Glomerular endothelial cell (primary cell): ENCODE results near the gene SPATA19. TPM values are rescaled to one million over a fixed set of nuclear protein-coding genes. Genes with fewer than 3 reads are reported as not detected.

Source experiments
- DNase-seq: peaks from one replicate; pipeline ENCODE4 v3.0.0-alpha.2; 2011; ENCODE audit warnings: low read depth, low spot score; ENCODE audit errors: extremely low read depth
- total RNA-seq: library from RNA; depleted of rRNA; stranded (reverse); fragments of >200 nt; gene quantifications from 2 replicates; pipeline ENCODE4 v1.2.3, GENCODE V29; 2015

Gene SPATA19
- total RNA-seq, 1 donor from 2014 or later = not detected

DNA sequence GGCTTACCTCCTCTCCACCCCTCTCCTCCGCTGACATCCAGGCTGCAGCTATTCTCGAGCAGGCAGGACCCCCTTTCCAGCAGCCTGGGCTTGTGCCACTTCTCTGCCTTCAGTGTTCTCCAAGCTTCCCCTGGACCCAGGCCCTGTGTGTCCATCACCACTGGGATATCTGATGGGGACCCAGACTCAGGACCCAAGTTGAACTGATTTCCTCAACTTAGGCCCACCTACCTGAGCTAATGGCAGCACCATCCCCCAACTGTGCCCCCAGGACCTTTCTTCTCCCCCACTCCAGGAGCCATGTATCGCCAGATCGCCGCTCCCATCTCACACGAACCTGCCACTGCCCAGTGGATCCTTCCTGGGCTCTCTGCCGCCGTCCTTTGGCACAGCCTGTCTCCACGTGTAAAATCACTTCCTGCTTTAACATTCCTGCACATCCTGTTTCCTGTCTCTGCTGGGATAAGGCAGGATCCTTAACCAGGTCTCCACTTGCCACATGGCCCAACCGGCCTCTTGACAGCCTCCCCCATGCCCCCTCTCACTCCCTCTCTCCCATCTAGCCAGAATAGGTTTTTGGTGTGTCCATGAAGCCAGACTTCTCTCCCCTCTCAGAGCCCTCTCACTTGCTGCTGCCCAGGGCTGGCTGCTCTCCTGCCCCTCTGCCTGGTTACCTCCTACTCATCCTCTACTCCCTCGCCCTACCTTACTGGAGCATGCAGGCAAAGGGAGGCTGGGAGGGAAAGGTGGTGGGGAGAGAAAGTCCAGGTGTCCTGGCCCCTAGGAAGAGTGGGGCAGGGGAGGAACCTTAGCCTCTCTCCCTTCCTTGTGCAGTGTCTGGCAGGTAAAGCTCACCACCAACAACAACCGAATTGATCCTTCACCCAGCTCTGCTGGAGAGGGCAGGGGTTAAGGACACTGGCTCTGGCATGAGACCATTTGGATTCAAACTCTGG is 9.4 kb downstream of the SPATA19 start:
- no peak for DNase-seq

DNA sequence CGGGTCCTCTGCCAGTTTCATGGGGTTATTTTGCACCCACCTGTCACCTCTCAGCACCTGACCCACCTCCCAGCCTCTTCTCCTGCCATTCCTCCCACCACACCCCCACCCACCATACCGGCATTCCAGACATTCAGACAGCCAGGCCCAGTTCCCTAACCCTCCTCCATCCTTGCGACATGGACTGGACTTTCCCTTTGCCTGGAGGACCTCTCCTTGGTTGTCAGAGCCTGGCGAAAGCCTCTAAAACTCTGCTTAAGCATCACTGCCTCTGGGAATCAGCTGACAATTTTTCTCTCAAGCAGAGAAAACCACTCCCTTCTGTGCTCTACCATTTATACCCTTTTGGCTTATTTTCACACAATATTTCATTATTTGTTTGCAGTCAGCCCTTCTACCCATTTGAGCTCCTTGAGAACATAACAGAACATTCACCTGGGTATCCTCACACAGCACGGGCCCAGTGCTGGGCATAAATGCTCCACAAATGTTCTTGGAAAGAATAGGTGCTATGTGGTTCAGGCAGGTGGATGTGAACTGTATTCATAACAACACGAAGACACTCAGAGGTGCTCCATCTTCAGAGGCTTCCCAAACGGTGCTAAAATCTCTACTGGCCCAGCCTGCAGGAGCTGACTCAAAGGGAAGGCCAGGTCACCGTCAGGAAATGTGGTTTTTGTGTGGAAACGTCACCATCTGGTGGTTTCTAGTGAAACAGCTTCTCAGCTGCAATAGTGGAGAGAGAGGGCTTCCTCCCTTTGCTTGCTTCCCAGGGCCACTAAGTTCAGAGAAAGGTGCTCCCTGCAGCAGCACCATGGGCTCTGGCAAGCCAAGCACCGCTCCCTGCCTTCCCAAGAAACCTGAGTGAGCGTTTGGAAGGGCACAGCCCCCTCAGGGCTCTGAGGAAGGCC is 10.4 kb downstream of the SPATA19 start:
- DNase-seq = peak; percentile 56

DNA sequence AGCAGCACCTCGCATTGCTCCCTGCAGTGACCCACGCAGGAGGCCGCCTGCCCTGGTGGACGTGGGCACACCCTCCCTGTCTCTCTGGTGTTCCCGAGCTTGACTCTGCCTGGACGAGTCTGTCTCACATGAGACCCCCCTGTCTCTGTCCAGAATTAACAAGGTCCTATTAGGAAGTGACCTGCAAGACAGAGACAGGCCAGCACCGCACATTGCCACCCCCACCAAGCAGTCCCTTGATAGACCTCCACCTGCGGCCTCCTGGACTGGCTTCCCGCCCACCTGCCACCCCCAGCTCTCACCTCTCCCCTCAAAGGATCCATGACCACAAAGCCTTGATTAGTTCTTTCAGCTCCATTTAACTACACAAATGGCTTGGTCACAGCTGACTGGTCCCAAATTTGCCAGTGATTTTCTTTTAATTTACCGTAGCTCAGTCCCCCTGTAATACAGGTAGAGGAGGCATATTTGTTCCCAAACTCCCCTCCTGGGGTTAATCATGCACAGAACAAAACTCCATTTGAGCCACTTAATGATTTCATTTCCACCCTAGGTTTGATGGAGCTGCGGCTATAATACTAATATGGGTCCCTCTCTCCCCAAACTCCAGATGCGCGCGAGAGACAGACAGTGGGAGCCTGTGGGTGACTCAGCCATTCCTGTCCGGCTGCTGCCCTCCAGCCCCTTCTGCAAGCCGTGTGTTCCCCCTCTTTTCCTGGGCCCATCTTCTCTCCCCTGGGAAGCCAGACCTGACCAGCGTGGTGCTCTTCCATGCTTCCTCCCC is 11.2 kb downstream of the SPATA19 start:
- DNase-seq = no peak

DNA sequence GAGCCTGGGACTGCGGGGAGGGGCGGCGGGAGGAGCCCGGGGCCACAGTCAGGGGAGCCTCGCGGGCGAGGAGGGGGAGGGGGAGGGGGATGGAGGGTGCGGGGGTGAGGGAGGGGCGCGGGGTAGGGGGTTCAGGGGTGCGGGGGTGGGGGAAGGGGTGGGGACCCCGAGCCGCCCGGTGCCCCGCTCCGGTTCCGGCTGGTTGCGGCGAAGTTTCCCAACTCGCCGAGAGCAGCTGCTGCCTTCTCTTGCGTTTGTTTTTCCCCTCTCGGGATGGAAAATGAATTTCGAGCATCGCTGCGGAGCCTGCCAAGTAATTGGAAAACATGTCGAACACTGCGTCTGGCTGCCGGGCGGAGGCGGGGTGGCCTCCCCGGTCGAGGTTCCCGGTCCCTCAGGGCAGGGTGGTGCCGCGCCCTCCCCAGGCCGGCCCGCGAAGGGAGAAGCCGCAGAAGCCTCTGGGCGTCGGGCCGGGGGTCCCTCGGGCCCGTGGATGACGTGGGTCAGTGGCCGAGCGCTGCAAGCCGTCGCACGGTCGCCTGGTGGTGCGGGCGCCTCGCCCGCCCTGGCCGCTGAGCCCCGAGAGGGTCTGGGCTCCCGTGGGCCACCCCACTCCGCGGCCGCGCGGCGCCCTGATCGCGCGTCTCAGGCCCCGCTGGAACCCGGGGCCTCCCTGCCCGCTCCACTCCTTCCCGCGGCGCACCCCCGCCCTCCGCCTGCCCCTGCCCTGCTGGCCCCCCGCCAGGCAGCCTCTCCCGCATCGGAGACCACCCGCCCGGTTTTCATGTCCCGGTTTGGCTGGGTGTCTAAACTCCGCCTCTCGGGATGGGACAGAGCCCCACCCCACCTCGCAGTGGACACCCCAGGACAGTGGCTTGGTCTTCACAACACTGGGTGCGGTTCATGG is 12.1 kb downstream of the SPATA19 start:
- no peak for DNase-seq

DNA sequence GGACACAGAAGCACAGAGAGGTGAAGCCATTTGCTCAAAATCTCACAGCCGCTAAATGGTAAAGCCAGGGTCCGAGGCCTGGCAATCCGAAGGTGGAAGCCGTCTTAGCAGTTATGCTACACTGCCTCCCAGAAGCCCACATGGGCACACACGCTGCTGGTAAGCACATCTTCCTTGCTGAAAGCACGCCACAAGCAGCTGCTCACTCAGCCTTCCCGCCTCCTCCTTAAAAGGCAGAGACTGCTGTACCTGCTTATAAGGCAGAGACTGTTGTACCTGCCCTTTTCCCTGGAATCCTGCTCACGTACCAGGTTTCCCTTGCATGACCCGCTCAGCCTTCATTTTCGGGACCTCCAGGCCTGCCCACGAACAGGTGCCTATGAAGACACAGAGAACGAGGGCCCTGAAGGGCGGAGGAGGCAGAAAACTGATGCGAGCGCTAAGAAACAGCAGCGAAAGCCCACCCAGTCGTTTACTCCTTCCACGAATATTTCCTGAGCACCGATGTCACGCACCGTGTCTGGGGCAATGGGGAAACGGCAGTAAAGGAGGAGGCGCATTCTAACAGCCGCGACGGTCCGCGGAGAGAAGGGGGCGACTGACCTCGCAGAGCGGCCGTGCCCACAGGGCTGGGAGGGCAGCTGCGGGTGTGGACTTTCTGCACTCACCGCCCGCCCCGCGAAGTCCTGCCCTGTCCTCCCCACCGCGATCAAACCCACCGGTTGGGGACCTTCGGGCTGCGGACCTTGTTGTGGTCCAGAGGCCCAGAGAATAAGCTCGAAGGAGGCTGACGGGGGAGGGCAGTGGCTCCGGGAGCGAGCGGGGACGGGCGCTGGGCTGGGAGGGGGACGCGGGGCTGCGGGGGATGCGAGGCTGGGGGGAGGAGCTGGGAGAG is 13.0 kb downstream of the SPATA19 start:
- no peak for DNase-seq

DNA sequence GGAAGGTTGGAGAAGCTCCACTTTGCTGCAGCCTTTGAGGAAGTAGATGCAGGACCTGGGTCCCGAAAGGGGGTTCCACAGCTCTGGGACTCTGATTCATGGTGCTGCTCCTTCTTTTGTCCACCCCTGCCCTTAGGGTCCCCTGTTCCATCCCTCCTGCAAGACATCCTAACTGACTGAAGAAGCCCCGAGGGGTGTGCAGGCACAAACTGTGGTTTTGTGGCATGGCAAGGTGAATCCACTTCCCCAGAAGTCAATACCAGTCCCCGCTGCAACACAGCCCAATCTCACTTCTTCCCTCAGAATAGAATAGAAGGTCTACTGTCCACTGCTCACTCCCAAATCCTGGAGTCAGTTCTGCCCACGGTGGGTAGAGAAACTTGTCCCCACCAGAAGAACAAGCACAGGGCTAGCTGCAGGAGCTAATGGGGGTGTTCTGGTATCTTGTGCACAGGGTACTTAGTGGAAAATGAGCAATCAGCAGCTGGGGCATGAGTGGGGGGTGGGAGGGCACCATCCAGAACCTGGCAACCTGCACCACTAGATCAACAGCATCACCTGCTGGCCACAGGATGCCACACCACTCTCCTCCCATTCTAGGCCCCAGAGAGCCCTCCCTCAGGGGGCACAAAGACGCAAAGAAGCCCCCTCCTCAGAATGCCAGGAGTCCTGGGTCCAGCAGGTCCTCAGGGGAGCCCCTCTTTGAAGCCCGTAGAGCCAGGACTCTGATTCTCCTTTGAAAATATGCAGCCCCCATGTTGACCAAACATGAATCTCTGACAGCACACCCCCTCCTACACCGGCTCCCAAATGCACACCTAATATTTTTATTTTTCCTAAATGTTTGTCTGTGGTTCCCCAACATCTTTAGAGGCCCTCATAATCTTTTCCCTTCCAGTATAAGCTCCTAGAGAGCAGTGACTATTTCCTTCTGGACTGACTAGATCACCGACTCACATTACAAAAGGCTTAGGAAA is 14.1 kb downstream of the SPATA19 start:
- DNase-seq = no peak

DNA sequence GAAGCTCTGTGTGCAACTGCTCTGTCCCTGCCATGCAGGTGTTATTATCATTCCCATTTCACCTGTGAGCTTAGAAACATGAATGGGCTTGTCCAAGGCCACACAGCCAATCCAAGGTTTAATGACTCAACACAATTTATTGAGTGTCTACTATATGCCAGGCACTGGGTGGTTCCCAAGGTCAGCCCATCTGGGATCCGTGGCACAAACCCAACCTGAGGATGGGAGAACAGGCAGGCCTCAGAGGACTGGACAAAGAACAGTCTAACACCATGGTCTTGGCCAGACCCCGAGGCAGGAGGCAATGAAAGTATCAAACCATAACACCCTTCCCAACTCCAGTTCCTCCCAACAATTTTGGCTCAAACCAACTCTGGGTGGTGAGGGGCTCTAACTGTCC is 15.7 kb downstream of the SPATA19 start:
- no peak for DNase-seq

DNA sequence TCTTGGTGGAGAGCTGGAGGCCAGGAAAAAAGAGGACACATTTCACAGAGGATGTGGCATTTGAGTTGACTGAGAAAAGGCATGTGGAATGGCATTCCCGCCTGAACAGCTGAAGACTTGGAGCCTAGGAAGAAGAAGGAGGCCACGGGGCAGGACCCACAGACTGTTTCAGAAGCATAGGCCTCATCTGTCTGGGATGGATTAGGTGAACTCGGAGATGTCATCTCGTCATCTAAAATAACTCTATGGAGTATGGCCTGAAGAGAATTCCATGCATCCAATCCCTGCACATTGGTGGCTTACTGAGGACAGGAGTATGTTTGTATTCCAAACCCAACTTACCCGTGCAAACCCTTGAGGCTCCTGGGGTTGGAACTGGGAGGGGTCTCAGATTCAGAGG is 16.4 kb downstream of the SPATA19 start:
- DNase-seq = no peak

DNA sequence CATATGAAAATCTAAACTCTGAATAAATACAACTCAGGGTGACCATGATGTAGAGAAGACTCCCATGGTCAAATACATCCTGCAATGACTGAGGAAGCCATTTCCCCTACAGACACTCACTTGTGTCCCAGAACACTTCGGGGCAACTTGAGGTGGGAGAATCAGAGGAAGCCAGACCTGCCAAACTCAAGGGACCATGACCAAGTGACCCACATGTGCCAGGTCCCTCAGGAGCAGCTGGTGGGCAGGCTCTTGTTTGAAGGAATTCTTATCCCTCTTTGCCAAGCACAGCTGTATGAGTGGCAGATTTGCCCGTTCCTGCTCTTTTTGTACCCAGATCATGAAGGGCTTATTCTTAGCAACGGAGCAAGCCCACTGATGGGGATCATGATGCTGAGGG is 17.8 kb downstream of the SPATA19 start:
- no peak for DNase-seq

DNA sequence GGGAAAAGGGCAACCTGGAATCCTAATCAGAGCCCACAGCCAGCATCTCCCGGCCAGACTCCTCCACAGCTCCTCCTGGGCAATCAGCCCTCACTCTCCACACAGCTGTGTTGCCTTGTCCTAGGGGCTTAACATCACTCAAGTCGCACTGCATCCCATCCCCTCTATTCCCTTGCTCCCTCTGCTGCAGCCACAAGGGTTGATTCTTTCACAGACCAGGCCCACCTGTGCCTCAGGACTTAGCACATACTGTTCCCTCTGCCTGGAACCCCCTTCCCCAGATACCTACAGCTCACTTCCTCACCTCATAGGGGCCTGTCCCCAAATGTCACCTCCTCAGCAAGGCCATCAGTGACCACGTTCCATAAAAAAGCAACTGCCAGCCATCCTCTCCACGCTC is 18.4 kb downstream of the SPATA19 start:
- no peak for DNase-seq

DNA sequence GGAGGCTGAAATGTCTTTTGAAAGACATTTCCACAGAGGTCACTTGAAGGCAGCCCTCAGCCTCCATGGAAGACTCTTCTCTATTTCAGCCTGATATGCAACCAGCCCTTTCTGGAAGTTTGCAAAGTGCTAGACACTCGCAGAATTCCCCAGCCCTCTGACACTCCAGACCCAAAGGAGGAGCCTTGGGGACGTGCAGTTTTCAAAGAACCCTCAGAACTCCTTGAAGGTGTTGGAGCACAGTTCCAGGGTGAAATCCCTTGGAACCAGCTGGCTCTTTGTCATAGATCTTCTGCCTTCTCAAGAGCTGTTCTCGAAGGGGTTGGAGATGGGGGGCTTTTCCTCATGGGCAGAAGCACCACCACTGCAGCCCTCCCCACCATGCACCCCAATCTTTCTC is 19.6 kb downstream of the SPATA19 start:
- no peak for DNase-seq

DNA sequence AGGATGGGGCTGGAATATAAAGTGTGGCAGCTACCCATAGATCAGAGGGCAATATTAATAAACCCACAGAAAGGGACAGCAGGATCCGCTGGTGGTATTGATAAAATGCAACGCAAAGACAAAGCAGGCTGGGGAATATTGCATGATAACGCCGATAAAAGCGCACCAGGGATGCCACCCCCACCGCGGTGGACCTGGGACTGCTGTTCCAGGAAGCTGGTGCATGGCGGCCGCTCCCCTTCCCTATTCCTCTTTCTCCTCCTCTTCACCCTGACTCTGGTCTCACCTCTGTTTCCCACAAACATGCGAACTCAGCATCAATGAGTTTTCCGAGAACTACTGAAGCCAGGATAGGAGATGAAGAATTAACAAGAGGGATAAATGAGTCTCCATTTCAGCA is 20.2 kb downstream of the SPATA19 start:
- DNase-seq = no peak

DNA sequence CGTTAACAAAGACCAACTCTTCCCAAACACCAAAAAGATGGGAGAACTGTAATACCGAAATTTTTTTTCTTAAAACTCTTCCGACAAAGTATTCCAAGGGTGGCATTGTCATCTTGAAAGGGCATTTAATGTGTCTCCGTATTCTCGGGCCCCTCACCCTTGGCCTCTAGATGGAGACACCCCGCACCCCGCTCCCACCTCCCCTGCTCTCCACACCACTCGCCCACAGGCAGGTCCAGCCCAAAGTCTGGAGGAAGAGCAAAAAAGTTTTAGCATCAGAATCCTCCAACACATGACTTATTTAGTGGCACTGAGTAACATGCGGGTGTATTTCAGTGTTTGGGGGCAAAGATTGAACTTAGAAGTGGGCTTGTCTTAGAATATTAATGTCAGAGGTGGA is 20.7 kb downstream of the SPATA19 start:
- no peak for DNase-seq

DNA sequence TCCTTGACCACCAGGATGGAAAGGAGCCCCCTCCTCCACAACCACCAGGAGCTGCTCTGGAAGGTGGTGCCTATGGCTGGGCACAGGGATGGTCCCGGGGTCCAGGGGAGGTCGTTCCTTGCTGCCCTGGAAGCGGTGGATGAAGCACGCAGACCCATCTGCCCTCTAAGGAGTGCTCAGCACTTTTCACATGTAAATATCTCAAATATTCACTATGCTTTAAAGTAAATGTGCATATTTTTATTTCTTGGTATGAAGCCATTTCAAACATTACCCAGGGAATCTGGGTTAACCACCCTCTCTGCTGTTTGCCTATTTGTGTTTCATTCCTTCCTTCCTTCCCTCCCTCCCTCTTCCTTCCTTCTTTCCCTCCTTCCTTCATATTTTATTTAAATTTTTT is 21.7 kb downstream of the SPATA19 start:
- DNase-seq = no peak

DNA sequence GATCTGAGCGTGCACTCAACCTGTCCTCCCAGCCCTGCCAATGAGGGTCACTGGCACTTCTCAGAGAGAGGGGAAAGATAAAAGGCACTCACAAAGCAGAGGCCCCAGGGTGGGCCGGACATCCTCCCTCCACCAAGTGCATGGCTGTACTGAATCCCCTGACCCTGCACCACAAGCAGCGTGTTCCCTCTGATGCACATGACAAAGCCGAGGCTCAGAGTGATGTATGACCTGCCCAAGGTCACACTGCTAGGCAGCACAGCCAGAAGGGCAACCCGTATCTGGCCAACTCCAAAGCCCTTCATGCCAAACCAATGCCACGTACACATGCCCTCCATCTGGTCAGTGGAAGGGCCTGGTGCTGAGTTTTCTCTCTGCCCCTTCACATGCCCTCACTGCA is 22.1 kb downstream of the SPATA19 start:
- no peak for DNase-seq

DNA sequence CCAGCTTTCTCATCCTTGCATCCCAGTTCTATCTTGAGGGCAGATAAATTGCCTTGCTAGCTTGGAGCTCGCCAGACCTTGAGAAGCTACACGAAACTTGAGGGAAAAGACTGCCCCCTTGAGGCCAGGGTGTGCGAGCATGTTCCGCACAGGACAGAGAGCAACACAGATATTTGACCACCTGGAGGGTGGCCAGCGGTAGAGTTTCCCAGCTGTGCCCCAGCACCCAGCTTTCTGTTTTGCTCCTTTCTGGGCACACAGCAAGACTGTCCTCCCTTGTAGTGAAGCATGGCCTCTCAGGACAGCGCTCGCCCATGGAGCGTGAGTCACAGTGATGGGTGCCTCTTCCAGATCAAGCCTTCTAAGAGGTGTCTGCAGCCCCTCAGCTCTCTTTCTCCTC is 23.5 kb downstream of the SPATA19 start:
- peak; percentile 7 for DNase-seq

DNA sequence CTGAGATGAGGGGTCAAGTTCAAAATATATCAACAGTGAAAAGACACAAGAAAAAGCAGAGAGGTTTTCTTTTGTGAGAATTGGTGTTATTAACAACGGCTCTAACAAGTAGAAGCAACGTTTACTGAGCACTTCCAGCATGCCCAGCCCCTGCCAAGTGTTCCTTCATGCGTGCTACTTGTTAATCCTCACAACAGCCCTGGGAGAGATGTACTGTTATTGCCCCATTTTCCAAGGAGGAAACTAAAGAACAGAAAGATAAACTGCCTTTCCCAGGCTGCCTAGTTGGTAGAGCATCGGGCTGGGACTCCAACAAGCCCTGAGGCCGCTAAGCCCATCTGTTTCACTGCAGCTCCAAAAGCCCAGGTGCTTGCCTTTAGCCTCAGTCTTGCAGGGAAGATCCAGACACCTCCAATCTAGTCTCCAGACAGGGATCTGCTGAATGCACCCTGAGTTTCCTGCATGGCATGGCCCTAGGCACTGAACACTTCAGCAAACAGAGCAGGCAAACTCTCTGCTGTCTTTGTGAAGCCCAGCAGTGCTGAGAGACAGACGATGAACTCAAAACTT is 25.5 kb downstream of the SPATA19 start:
- no peak for DNase-seq
